SK-N-DZ (cell line): ENCODE measurements around the gene CBLB.

Experiments
- DNase-seq: peaks from one replicate; pipeline ENCODE4 v3.0.0-alpha.2; 2015; ENCODE audit warnings: low spot score

CBLB gene

GRCh38 chr3:105869861-105870755 is 1.3 kb upstream of the CBLB start:
- peak; percentile 5 for DNase-seq

- DNase-seq = no peak
These were observed 670 bp upstream of the CBLB start for GRCh38 chr3:105869531-105869833.

GRCh38 chr3:105868431-105868741 is 426 bp downstream of the CBLB start:
- peak; percentile 57 for DNase-seq

- DNase-seq = no peak
These were observed 941 bp downstream of the CBLB start for GRCh38 chr3:105867712-105868430.

GRCh38 chr3:105866656-105867653 is 1.9 kb downstream of the CBLB start:
- peak; percentile 12 for DNase-seq

GRCh38 chr3:105865867-105866350 is 2.9 kb downstream of the CBLB start:
- DNase-seq = no peak

GRCh38 chr3:105865016-105865623 is 3.7 kb downstream of the CBLB start:
- DNase-seq = no peak

GRCh38 chr3:105864212-105864611 is 4.6 kb downstream of the CBLB start:
- DNase-seq = no peak

GRCh38 chr3:105863608-105864007 is 5.2 kb downstream of the CBLB start:
- no peak for DNase-seq

GRCh38 chr3:105862217-105862616 is 6.6 kb downstream of the CBLB start:
- no peak for DNase-seq

- no peak for DNase-seq
These were observed 8.2 kb downstream of the CBLB start for GRCh38 chr3:105860641-105861040.

- DNase-seq = no peak
These were observed 10.8 kb downstream of the CBLB start for GRCh38 chr3:105858017-105858416.

- no peak for DNase-seq
These were observed 11.2 kb downstream of the CBLB start for GRCh38 chr3:105857601-105858000.

GRCh38 chr3:105856605-105857004 is 12.2 kb downstream of the CBLB start:
- DNase-seq = no peak

- no peak for DNase-seq
These were observed 14.9 kb downstream of the CBLB start for GRCh38 chr3:105853801-105854432.

- DNase-seq = no peak
These were observed 17.2 kb downstream of the CBLB start for GRCh38 chr3:105851582-105851981.

GRCh38 chr3:105851176-105851575 is 17.6 kb downstream of the CBLB start:
- DNase-seq = no peak

GRCh38 chr3:105850593-105850992 is 18.2 kb downstream of the CBLB start:
- DNase-seq = no peak

- no peak for DNase-seq
These were observed 20.0 kb downstream of the CBLB start for GRCh38 chr3:105848821-105849220.

GRCh38 chr3:105847865-105848264 is 20.9 kb downstream of the CBLB start:
- DNase-seq = no peak

- DNase-seq = no peak
These were observed 21.4 kb downstream of the CBLB start for GRCh38 chr3:105847452-105847851.
